K562 (cell line): ENCODE measurements around the gene RHOBTB3. TPM values are rescaled to one million over a fixed set of nuclear protein-coding genes. Genes with fewer than 3 reads are reported as not detected.
A peak's percentile ranks its signal among the peaks of the same experiment; 100 is the strongest.
"Not testable (repeated sequence)": the region's sequence is repeated elsewhere in the genome, so short reads cannot be mapped to it uniquely, and the experiment has no call there.

ENCODE experiments used
- ARID1B ChIP-seq: fragments of 450-650 bp; IDR thresholded peaks from 2 replicates; pipeline ENCODE4 v1.6.1; 2016; ENCODE audit warnings: antibody characterized with exemption, mild to moderate bottlenecking, inconsistent platforms
- EP300 ChIP-seq: IDR thresholded peaks from 2 replicates; pipeline ENCODE4 v1.6.1; 2012; ENCODE audit warnings: low read length, improper control_type of control experiment
- ERF ChIP-seq: fragments of 450-650 bp; formaldehyde crosslinking; IDR thresholded peaks from 2 replicates; pipeline ENCODE4 v1.4.0; 2020; ENCODE audit warnings: mild to moderate bottlenecking, mixed read lengths
- HIVEP1 ChIP-seq: fragments of 250-450 bp; sonication (Bioruptor Pico); IDR thresholded peaks from 2 replicates; pipeline ENCODE4 v1.4.0; 2020; ENCODE audit warnings: mild to moderate bottlenecking
- ILK ChIP-seq: fragments of 450-650 bp; IDR thresholded peaks from 2 replicates; pipeline ENCODE4 v1.6.1; 2016; ENCODE audit warnings: missing genetic modification characterization, low read depth, mild to moderate bottlenecking, missing compliant biosample characterization, moderate library complexity, borderline replicate concordance
- MECOM ChIP-seq: fragments of 250-450 bp; sonication (Bioruptor Pico); IDR thresholded peaks from 2 replicates; pipeline ENCODE4 v1.8.0; 2022; ENCODE audit warnings: inconsistent platforms
- NFRKB ChIP-seq: fragments of 450-650 bp; IDR thresholded peaks from 2 replicates; pipeline ENCODE4 v1.6.1; 2016; ENCODE audit warnings: low read depth
- TCFL5 ChIP-seq: fragments of 250-450 bp; sonication (Bioruptor Pico); conservative IDR thresholded peaks from 2 replicates; pipeline ENCODE4 v1.6.1; 2021; ENCODE audit warnings: mild to moderate bottlenecking, moderate library complexity, matching md5 sums
- TEAD4 ChIP-seq, 2 experiments: sonication (generic) in 1 of 2; formaldehyde crosslinking in 1 of 2; IDR thresholded peaks; 2 replicates each; pipeline versions ENCODE4 v1.6.1 to v1.8.0; 2012 to 2022; ENCODE audit warnings: borderline replicate concordance in 1 of 2, inconsistent platforms in 1 of 2, low read length in 1 of 2, mild to moderate bottlenecking in 1 of 2, missing genetic modification reagents in 1 of 2
- ZNF165 ChIP-seq: fragments of 250-450 bp; sonication (Bioruptor Pico); IDR thresholded peaks from 2 replicates; pipeline ENCODE4 v1.4.0; 2020; ENCODE audit warnings: borderline replicate concordance
- ZNF175 ChIP-seq: fragments of 200-800 bp; sonication (Bioruptor generic); IDR thresholded peaks from 2 replicates; pipeline ENCODE4 v1.6.1; 2016; ENCODE audit warnings: low read depth, mild to moderate bottlenecking, missing genetic modification characterization, missing compliant biosample characterization
- ZNF239 ChIP-seq: fragments of 250-450 bp; sonication (Bioruptor Pico); IDR thresholded peaks from 2 replicates; pipeline ENCODE4 v1.4.0; 2020; ENCODE audit warnings: mild to moderate bottlenecking
- ZNF696 ChIP-seq: fragments of 250-450 bp; sonication (Bioruptor Pico); conservative IDR thresholded peaks from 2 replicates; pipeline ENCODE4 v1.4.0; 2020; ENCODE audit warnings: mild to moderate bottlenecking, moderate library complexity
- ZNF79 ChIP-seq: fragments of 250-450 bp; sonication (Bioruptor Pico); IDR thresholded peaks from 2 replicates; pipeline ENCODE4 v1.4.0; 2020; ENCODE audit warnings: low read depth, mild to moderate bottlenecking, moderate library complexity
- polyA plus RNA-seq, 8 experiments: library from polyadenylated mRNA; depleted of rRNA in 4 of 8; stranded (reverse) in 5 of 8; unstranded in 3 of 8; fragments of >200 nt; fragmentation: Nextera tagmentation in 2 of 8; fragmentation: Illumina TruSeq in 1 of 8; extraction: Ambion mirVana in 2 of 8; extraction: Trizol in 1 of 8; gene quantifications; 2 replicates each; pipeline versions ENCODE4 v1.2.1 to v1.2.3, GENCODE V29; 2011 to 2014; ENCODE audit warnings: inconsistent platforms in 1 of 8, missing spikeins in 1 of 8
- total RNA-seq, 7 experiments: library from RNA; depleted of rRNA in 6 of 7; stranded (reverse); fragments of >200 nt in 6 of 7; fragmentation: Illumina TruSeq in 2 of 7; extraction: Trizol in 2 of 7; gene quantifications; 2 replicates each; pipeline versions ENCODE4 v1.2.1 to v1.2.3, GENCODE V29; 2011 to 2021; ENCODE audit warnings: low replicate concordance in 1 of 7
- TF ChIP-seq, protein P1 (sequence below): fragments of 200-800 bp; sonication (Bioruptor generic); IDR thresholded peaks from 2 replicates; pipeline ENCODE4 v1.6.1; 2016; ENCODE audit warnings: missing genetic modification characterization, missing compliant biosample characterization
- TF ChIP-seq, protein P2 (sequence below): fragments of 250-450 bp; sonication (Bioruptor Pico); IDR thresholded peaks from 2 replicates; pipeline ENCODE4 v1.4.0; 2020; ENCODE audit warnings: mild to moderate bottlenecking
- TF ChIP-seq, protein P3 (sequence below): fragments of 200-800 bp; sonication (Bioruptor generic); IDR thresholded peaks from 2 replicates; pipeline ENCODE4 v1.6.1; 2017; ENCODE audit warnings: missing genetic modification characterization, missing compliant biosample characterization

Gene RHOBTB3
- total and polyA plus RNA-seq, 9 of the 15 experiments (the other 6 are each of a cell fraction or from before 2014, with no cell fraction given): 39.7 to 143 (median 115) TPM

DNA sequence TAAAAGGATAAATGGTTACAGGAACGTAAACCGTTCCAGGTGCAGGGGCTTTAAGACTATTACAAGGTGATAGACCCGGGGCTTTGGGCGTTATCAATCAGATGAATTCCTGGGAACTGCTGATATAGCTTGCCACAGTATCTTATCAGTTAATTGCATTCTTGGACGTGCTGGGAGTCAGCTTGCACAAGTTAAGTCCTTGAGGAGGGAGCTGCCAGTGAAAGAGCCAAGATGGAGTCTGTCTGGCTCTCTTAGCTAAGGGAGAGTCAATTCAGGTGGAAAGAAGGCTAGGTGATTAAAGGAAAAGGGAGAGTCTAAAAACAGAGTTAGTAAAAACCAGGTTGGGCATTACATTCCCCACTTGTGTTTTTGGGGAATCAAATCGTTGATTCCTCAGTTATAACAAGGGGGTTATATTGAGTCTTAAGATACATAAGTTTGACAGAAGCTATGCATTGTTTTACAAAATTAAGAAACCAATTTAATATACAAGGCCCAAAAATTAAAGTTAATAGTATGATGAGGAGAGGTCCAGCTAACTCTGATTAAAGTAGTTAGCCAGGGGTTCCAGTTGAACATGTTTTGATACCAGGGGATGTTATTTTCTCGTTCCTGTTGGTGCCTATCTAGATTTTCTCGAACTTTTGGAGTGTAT, 23.5 kb upstream of the RHOBTB3 start (continued):
- TF ChIP-seq TEAD4 (IDR thresholded peaks at IDR 0.05; ENCODE audit: low read length): peak; percentile 67
- not testable (repeated sequence) for TF ChIP-seq TEAD4 (CRISPR knock-in tag; IDR thresholded peaks at IDR 0.05; ENCODE audit: borderline replicate concordance)
- peak; percentile 95 for TF ChIP-seq TCFL5 (CRISPR knock-in tag)
- TF ChIP-seq, protein P1, sequence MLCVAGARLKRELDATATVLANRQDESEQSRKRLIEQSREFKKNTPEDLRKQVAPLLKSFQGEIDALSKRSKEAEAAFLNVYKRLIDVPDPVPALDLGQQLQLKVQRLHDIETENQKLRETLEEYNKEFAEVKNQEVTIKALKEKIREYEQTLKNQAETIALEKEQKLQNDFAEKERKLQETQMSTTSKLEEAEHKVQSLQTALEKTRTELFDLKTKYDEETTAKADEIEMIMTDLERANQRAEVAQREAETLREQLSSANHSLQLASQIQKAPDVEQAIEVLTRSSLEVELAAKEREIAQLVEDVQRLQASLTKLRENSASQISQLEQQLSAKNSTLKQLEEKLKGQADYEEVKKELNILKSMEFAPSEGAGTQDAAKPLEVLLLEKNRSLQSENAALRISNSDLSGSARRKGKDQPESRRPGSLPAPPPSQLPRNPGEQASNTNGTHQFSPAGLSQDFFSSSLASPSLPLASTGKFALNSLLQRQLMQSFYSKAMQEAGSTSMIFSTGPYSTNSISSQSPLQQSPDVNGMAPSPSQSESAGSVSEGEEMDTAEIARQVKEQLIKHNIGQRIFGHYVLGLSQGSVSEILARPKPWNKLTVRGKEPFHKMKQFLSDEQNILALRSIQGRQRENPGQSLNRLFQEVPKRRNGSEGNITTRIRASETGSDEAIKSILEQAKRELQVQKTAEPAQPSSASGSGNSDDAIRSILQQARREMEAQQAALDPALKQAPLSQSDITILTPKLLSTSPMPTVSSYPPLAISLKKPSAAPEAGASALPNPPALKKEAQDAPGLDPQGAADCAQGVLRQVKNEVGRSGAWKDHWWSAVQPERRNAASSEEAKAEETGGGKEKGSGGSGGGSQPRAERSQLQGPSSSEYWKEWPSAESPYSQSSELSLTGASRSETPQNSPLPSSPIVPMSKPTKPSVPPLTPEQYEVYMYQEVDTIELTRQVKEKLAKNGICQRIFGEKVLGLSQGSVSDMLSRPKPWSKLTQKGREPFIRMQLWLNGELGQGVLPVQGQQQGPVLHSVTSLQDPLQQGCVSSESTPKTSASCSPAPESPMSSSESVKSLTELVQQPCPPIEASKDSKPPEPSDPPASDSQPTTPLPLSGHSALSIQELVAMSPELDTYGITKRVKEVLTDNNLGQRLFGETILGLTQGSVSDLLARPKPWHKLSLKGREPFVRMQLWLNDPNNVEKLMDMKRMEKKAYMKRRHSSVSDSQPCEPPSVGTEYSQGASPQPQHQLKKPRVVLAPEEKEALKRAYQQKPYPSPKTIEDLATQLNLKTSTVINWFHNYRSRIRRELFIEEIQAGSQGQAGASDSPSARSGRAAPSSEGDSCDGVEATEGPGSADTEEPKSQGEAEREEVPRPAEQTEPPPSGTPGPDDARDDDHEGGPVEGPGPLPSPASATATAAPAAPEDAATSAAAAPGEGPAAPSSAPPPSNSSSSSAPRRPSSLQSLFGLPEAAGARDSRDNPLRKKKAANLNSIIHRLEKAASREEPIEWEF: peak; percentile 95
- TF ChIP-seq ZNF239 (CRISPR knock-in tag): peak; percentile 93
- peak; percentile 88 for TF ChIP-seq ILK (tag)
- peak; percentile 91 for TF ChIP-seq MECOM
- TF ChIP-seq, protein P2, sequence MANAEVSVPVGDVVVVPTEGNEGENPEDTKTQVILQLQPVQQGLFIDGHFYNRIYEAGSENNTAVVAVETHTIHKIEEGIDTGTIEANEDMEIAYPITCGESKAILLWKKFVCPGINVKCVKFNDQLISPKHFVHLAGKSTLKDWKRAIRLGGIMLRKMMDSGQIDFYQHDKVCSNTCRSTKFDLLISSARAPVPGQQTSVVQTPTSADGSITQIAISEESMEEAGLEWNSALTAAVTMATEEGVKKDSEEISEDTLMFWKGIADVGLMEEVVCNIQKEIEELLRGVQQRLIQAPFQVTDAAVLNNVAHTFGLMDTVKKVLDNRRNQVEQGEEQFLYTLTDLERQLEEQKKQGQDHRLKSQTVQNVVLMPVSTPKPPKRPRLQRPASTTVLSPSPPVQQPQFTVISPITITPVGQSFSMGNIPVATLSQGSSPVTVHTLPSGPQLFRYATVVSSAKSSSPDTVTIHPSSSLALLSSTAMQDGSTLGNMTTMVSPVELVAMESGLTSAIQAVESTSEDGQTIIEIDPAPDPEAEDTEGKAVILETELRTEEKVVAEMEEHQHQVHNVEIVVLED (CRISPR knock-in tag): peak; percentile 79
- TF ChIP-seq ARID1B: peak; percentile 74
- peak; percentile 94 for TF ChIP-seq ZNF165
- peak; percentile 98 for TF ChIP-seq ERF (CRISPR knock-in tag)
- TF ChIP-seq ZNF696 (CRISPR knock-in tag): peak; percentile 81
- TF ChIP-seq ZNF79 (CRISPR knock-in tag): peak; percentile 94
- TF ChIP-seq, protein P3, sequence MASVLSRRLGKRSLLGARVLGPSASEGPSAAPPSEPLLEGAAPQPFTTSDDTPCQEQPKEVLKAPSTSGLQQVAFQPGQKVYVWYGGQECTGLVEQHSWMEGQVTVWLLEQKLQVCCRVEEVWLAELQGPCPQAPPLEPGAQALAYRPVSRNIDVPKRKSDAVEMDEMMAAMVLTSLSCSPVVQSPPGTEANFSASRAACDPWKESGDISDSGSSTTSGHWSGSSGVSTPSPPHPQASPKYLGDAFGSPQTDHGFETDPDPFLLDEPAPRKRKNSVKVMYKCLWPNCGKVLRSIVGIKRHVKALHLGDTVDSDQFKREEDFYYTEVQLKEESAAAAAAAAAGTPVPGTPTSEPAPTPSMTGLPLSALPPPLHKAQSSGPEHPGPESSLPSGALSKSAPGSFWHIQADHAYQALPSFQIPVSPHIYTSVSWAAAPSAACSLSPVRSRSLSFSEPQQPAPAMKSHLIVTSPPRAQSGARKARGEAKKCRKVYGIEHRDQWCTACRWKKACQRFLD: peak; percentile 98
- peak; percentile 96 for TF ChIP-seq HIVEP1 (CRISPR knock-in tag)
- peak; percentile 44; the same call in 1 of the 2 replicates for TF ChIP-seq EP300
- TF ChIP-seq NFRKB: 0 out of 2 replicates have a peak, but pooled peaks have one; percentile 34
- peak; percentile 97 for TF ChIP-seq ZNF175 (CRISPR knock-in tag)
